ENCODE measurements around the gene ZNF888.
"Not testable (repeated sequence)": the region's sequence is repeated elsewhere in the genome, so short reads cannot be mapped to it uniquely, and the experiment has no call there.

The ZNF888 gene

GRCh38 chr19:52871466-52871865, 51.8 kb downstream of the ZNF888 start:
- no peak for DNase-seq (ENCODE audit: low read depth)

GRCh38 chr19:52868031-52868430, 55.2 kb downstream of the ZNF888 start:
- not testable (repeated sequence) for DNase-seq (ENCODE audit: low read depth)

- peak; percentile 66 for DNase-seq (ENCODE audit: low read depth)
These were observed 65.6 kb downstream of the ZNF888 start, which contains the start of gene ZNF468 for GRCh38 chr19:52857378-52858191. TSS of gene ZNF468 (minus strand) at chr19:52857619. CDS start at chr19:52854272, 3,347 bp downstream.

- DNase-seq (ENCODE audit: low read depth): not testable (repeated sequence)
These were observed 66.5 kb downstream of the ZNF888 start for GRCh38 chr19:52856540-52857377.
